HEK293 (cell line): ENCODE results near the gene KRT79.

Experiments
- CTCF ChIA-PET: fragments of 350-600 bp; formaldehyde crosslinking; extraction: SDS; loops from one replicate; lab custom pipeline; 2021; ENCODE audit warnings: antibody characterized with exemption; lab: Yijun Ruan, JAX
- POLR2A ChIA-PET: fragments of 300-600 bp; formaldehyde crosslinking; extraction: SDS; loops from one replicate; lab custom pipeline; 2020; ENCODE audit warnings: antibody characterized with exemption, inconsistent platforms; lab: Yijun Ruan, JAX
- H3K27ac ChIP-seq: fragments of 200-500 bp; sonication (Bioruptor generic); 2 replicates; pipeline ENCODE4 v1.5.1; 2014; ENCODE audit warnings: low read depth, low read length, control low read depth, inconsistent platforms; ENCODE audit errors: extremely low read depth
- H3K36me3 ChIP-seq, 2 experiments: fragments of 200-500 bp in 1 of 2; sonication (Bioruptor generic) in 1 of 2; 1 replicate in 1 of 2; 2 replicates in 1 of 2; pipeline ENCODE4 v1.5.1; 2014 to 2017; ENCODE audit warnings: inconsistent platforms in 2 of 2, low read length in 2 of 2; ENCODE audit not compliant: control insufficient read depth in 2 of 2, insufficient read depth in 1 of 2
- H3K4me1 ChIP-seq: fragments of 200-500 bp; sonication (Bioruptor generic); 2 replicates; pipeline ENCODE4 v1.5.1; 2014; ENCODE audit warnings: mild to moderate bottlenecking, low read length, inconsistent platforms; ENCODE audit not compliant: control insufficient read depth, insufficient read depth
- H3K4me3 ChIP-seq: 2 replicates; pipeline ENCODE4 v1.5.1; 2011; ENCODE audit warnings: low read depth, mild to moderate bottlenecking, control low read depth, low read length, moderate library complexity
- H3K9me3 ChIP-seq: fragments of 200-500 bp; sonication (Bioruptor generic); 2 replicates; pipeline ENCODE4 v1.5.1; 2014; ENCODE audit warnings: low read depth, low read length, inconsistent platforms; ENCODE audit not compliant: control insufficient read depth, insufficient read depth
- AEBP2 ChIP-seq: fragments of 450-650 bp; formaldehyde crosslinking; IDR thresholded peaks from 2 replicates; pipeline ENCODE4 v1.5.1; 2016; ENCODE audit warnings: missing biosample characterization, missing genetic modification characterization, borderline replicate concordance
- HOXD13 ChIP-seq: sonication (generic); formaldehyde crosslinking; IDR thresholded peaks from 2 replicates; pipeline ENCODE4 v1.8.0; 2022; ENCODE audit warnings: missing genetic modification reagents, borderline replicate concordance
- SCRT1 ChIP-seq: fragments of 450-650 bp; formaldehyde crosslinking; IDR thresholded peaks from 2 replicates; pipeline ENCODE4 v1.5.1; 2016; ENCODE audit warnings: missing biosample characterization, missing genetic modification characterization, borderline replicate concordance
- ZBTB7A ChIP-seq: fragments of 450-650 bp; formaldehyde crosslinking; IDR thresholded peaks from 2 replicates; pipeline ENCODE4 v1.5.1; 2016; ENCODE audit warnings: low read depth, missing biosample characterization, missing genetic modification characterization
- ZBTB8A ChIP-seq: fragments of 450-650 bp; formaldehyde crosslinking; IDR thresholded peaks from 2 replicates; pipeline ENCODE4 v1.5.1; 2016; ENCODE audit warnings: missing biosample characterization, missing genetic modification characterization
- ZIC2 ChIP-seq: fragments of 450-650 bp; formaldehyde crosslinking; IDR thresholded peaks from 2 replicates; pipeline ENCODE4 v1.5.1; 2016; ENCODE audit warnings: missing biosample characterization, missing genetic modification characterization
- ZNF174 ChIP-seq: fragments of 450-650 bp; formaldehyde crosslinking; IDR thresholded peaks from 2 replicates; pipeline ENCODE4 v1.5.0; 2017; ENCODE audit warnings: missing biosample characterization, mild to moderate bottlenecking, missing genetic modification characterization
- ZNF302 ChIP-seq: fragments of 450-650 bp; formaldehyde crosslinking; IDR thresholded peaks from 2 replicates; pipeline ENCODE4 v1.5.1; 2016; ENCODE audit warnings: missing biosample characterization, missing genetic modification characterization, low read depth
- ZNF426 ChIP-seq: fragments of 450-650 bp; formaldehyde crosslinking; IDR thresholded peaks from 2 replicates; pipeline ENCODE4 v1.5.1; 2017; ENCODE audit warnings: missing biosample characterization, missing genetic modification characterization, mild to moderate bottlenecking, inconsistent platforms, moderate library complexity
- ZNF585B ChIP-seq: fragments of 450-650 bp; formaldehyde crosslinking; IDR thresholded peaks from 2 replicates; pipeline ENCODE4 v1.5.1; 2016; ENCODE audit warnings: missing biosample characterization, missing genetic modification characterization
- ZNF600 ChIP-seq: fragments of 450-650 bp; formaldehyde crosslinking; IDR thresholded peaks from 2 replicates; pipeline ENCODE4 v1.5.1; 2016; ENCODE audit warnings: missing biosample characterization, missing genetic modification characterization
- ZNF654 ChIP-seq: fragments of 450-650 bp; formaldehyde crosslinking; IDR thresholded peaks from 2 replicates; pipeline ENCODE4 v1.5.1; 2016; ENCODE audit warnings: low read depth, missing biosample characterization, missing genetic modification characterization
- ZNF677 ChIP-seq: fragments of 450-650 bp; IDR thresholded peaks from 2 replicates; pipeline ENCODE4 v1.5.0; 2018; ENCODE audit warnings: missing biosample characterization, mild to moderate bottlenecking, missing genetic modification characterization, moderate library complexity
- ZNF692 ChIP-seq: fragments of 450-650 bp; formaldehyde crosslinking; IDR thresholded peaks from 2 replicates; pipeline ENCODE4 v1.5.1; 2016; ENCODE audit warnings: missing biosample characterization, missing genetic modification characterization
- ZNF776 ChIP-seq: fragments of 450-650 bp; formaldehyde crosslinking; IDR thresholded peaks from 2 replicates; pipeline ENCODE4 v1.5.0; 2017; ENCODE audit warnings: missing biosample characterization, missing genetic modification characterization, borderline replicate concordance
- ZNF785 ChIP-seq: fragments of 450-650 bp; formaldehyde crosslinking; IDR thresholded peaks from 2 replicates; pipeline ENCODE4 v1.5.1; 2016; ENCODE audit warnings: missing biosample characterization, missing genetic modification characterization
- TF ChIP-seq, protein P1 (sequence below): fragments of 450-650 bp; formaldehyde crosslinking; IDR thresholded peaks from 2 replicates; pipeline ENCODE4 v1.5.1; 2016; ENCODE audit warnings: missing biosample characterization, missing genetic modification characterization
- TF ChIP-seq, protein P2 (sequence below): fragments of 450-650 bp; formaldehyde crosslinking; IDR thresholded peaks from 2 replicates; pipeline ENCODE4 v1.5.1; 2016; ENCODE audit warnings: missing biosample characterization, missing genetic modification characterization

KRT79 gene

GRCh38 chr12:52783563-52784316 lies 50.4 kb downstream of the KRT79 start:
- no peak for TF ChIP-seq ZIC2 (tag by site-specific recombination)
- TF ChIP-seq ZNF785 (tag by site-specific recombination) = no peak
- no peak for TF ChIP-seq ZBTB8A
- no peak for TF ChIP-seq ZNF776 (tag by site-specific recombination)
- no peak for TF ChIP-seq ZBTB7A (tag by site-specific recombination)
- H3K4me1 ChIP-seq = no peaks in the 10 kb centered on the region; the same call in 1 of the 2 replicates
- CTCF ChIA-PET = no interaction called here
- no peaks in the 10 kb centered on the region for H3K36me3 ChIP-seq
- no peak overlapping the region for H3K4me3 ChIP-seq
- H3K27ac ChIP-seq = no peak overlapping the region
- H3K9me3 ChIP-seq = no peaks in the 10 kb centered on the region
- POLR2A ChIA-PET = no interaction called here

- TF ChIP-seq ZNF174 = no peak
- no peak for TF ChIP-seq ZNF654 (tag by site-specific recombination)
- TF ChIP-seq SCRT1 = no peak
- no peak for TF ChIP-seq ZNF426 (tag by site-specific recombination)
- TF ChIP-seq HOXD13 (CRISPR knock-in tag) = no peak
- no peak for TF ChIP-seq ZNF692 (tag by site-specific recombination)
- TF ChIP-seq, protein P1, sequence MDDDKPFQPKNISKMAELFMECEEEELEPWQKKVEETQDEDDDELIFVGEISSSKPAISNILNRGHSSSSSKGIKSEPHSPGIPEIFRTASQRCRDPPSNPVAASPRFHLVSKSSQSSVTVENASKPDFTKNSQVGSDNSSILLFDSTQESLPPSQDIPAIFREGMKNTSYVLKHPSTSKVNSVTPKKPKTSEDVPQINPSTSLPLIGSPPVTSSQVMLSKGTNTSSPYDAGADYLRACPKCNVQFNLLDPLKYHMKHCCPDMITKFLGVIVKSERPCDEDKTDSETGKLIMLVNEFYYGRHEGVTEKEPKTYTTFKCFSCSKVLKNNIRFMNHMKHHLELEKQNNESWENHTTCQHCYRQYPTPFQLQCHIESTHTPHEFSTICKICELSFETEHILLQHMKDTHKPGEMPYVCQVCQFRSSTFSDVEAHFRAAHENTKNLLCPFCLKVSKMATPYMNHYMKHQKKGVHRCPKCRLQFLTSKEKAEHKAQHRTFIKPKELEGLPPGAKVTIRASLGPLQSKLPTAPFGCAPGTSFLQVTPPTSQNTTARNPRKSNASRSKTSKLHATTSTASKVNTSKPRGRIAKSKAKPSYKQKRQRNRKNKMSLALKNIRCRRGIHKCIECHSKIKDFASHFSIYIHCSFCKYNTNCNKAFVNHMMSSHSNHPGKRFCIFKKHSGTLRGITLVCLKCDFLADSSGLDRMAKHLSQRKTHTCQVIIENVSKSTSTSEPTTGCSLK (tag by site-specific recombination) = no peak
- TF ChIP-seq AEBP2 (tag by site-specific recombination) = no peak
- TF ChIP-seq ZNF677 (tag by site-specific recombination) = no peak
- no peak for TF ChIP-seq ZNF302
- TF ChIP-seq ZNF600 (tag by site-specific recombination) = no peak
- no peak for TF ChIP-seq ZNF585B
- TF ChIP-seq, protein P2, sequence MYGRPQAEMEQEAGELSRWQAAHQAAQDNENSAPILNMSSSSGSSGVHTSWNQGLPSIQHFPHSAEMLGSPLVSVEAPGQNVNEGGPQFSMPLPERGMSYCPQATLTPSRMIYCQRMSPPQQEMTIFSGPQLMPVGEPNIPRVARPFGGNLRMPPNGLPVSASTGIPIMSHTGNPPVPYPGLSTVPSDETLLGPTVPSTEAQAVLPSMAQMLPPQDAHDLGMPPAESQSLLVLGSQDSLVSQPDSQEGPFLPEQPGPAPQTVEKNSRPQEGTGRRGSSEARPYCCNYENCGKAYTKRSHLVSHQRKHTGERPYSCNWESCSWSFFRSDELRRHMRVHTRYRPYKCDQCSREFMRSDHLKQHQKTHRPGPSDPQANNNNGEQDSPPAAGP (tag by site-specific recombination) = no peak
- Histone ChIP-seq H3K27ac (no peak overlapping the region), H3K9me3 (no peaks in the 10 kb centered on the region), H3K4me3 (no peak overlapping the region), H3K36me3 (no peaks in the 10 kb centered on the region), H3K4me1 (no peaks in the 10 kb centered on the region)
- POLR2A ChIA-PET = interaction anchor here (0.6 kb wide), 1 partner anchor 1767 kb away, joined by 3 read pairs; no protein-coding TSS in a partner anchor
- CTCF ChIA-PET = no interaction called here
These were observed 51.6 kb downstream of the KRT79 start for GRCh38 chr12:52782502-52782901.
